ENCODE measurements around the gene ABCD1.
"Not testable (repeated sequence)": the region's sequence is repeated elsewhere in the genome, so short reads cannot be mapped to it uniquely, and the experiment has no call there.

Gene ABCD1

DNA sequence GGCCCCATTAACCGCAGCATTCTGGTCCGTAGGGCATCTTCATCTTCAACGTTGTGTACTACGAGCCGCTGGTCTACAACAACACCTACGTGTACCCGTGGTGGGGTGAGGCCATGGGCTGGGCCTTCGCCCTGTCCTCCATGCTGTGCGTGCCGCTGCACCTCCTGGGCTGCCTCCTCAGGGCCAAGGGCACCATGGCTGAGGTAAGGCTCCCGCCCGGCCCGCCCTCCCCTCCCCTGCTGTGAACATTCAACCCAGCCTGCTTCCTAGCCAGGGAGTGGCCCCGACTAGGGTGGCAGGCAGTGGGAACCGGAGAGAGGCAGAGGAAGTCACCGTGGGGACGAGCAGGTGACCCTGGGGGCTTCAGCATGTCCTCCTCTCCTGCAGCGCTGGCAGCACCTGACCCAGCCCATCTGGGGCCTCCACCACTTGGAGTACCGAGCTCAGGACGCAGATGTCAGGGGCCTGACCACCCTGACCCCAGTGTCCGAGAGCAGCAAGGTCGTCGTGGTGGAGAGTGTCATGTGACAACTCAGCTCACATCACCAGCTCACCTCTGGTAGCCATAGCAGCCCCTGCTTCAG, 29.9 kb upstream of the ABCD1 start:
- DNase-seq: no peak

DNA sequence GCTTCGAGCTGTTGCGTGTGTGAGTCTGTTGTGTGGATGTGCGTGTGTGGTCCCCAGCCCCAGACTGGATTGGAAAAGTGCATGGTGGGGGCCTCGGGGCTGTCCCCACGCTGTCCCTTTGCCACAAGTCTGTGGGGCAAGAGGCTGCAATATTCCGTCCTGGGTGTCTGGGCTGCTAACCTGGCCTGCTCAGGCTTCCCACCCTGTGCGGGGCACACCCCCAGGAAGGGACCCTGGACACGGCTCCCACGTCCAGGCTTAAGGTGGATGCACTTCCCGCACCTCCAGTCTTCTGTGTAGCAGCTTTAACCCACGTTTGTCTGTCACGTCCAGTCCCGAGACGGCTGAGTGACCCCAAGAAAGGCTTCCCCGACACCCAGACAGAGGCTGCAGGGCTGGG, 28.6 kb upstream of the ABCD1 start:
- DNase-seq: no peak

DNA sequence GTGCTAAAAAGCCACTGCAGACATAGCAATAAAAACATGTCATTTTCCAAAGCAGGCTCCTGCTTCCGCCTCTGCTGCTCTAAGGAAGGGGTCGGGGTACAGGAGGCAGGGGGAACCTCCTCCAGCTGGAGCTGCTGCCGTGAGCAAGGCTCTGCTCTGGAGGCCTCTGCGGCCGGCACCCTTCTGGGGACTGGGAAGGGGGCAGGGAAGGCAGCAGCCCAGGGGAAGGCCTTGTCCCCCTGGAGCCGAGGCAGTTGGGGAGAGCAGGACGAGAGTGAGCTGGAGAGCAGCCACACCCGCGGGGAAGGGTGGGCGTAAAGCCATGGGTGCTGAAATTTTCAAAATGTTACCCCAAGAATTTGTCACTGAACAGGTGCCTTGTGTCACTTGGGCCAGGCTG, 28.1 kb upstream of the ABCD1 start:
- DNase-seq: not testable (repeated sequence)

- not testable (repeated sequence) for DNase-seq
These were observed 27.5 kb upstream of the ABCD1 start for GRCh38 chrX:153696986-153697722.

GRCh38 chrX:153697924-153698865, 26.5 kb upstream of the ABCD1 start:
- no peak for DNase-seq

DNA sequence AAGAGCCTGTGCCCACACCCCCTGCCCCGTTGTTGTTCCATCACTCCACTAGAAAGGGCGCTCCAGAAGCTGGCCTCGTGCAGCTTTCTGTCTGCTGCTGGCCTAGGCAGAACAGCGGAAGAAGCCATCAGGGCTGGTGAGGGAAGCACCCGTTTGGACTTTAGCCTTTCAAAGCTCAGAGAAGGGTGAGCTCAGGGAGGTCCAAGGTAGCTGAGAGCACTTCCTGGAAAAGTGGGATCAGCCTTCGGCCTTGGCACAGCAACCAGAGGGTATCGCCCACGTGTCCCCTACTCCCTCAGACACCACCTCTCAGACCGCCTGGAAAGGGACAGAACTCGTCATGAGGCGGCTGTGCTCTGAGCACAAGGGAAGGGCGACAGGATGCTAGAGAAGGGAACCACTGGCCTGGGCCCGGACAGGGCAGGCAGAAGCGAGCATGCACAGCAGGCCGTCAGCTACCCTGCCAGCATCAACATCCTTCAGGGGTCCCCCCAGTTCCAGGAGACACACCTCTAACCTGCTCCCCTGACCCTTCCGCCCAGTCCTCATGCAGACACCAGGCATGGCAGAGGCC, 25.4 kb upstream of the ABCD1 start:
- not testable (repeated sequence) for DNase-seq

- DNase-seq: not testable (repeated sequence)
These were observed 24.8 kb upstream of the ABCD1 start for GRCh38 chrX:153699784-153700371.

DNA sequence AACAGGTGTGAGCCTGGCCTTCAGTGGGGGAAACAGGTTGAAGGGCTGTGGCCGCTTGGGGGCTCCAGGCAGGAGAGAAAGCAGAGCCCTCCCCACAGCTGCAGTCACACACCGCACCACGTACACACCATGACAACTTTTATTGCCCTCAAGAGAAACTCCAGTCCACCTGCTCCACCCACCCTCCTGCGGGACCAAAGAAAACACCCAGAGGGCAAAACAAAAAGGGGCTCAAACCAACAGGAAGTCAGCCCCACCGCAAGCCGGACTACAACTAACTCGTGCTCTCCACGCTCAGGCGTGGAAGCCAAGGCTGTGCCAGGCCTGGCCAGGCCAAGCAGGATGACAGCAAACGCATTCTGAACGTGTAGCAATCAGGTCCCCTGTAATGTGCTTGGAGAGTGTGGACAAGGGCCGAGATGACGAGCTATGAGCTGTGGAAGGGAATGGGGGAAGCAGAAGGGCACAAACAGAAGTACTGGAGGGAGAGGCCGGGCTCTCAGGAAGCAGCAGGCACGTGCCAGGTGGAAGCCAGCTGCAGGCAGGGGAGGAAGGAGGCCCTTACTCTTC, 24.2 kb upstream of the ABCD1 start:
- DNase-seq: no peak

DNA sequence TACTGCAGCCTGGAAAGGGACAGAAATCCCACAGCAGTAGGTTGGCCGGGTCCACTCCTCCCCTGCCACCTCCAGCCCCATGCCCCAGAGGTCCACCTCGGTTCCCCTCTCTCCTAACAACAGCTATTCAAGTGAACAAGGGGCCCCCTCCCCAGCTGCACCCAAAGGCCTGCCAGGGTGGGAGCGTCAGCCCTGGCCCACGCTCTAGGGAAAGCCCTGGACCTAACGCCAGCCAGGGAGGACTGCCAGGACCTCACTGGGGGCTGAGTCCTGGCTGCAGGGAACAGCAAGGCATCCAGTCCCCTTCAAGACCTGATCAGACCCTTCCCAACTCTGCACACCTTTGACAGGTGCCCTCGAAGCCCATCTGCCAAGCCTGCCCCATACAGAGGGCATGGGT, 23.7 kb upstream of the ABCD1 start:
- no peak for DNase-seq

GRCh38 chrX:153701706-153702105, 22.9 kb upstream of the ABCD1 start:
- no peak for DNase-seq

GRCh38 chrX:153702336-153703035, 22.2 kb upstream of the ABCD1 start:
- DNase-seq: no peak

DNA sequence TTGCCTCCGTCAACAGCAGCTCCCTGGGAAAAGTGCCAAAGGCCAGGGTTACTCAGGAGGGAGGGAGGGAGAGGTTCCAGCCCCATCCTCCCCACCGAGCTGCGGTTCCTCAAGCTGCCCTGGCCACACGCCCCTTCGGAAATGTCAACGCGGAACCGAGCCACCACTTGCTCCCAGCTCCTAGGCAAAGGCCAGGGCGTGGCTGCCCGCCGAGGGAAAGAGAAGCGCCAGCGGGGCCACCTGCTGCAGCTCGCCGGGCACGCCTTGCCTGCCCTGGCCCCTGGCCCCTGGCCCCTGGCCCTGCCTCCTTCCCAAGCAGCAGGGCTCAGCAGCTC, 21.7 kb upstream of the ABCD1 start:
- no peak for DNase-seq

DNA sequence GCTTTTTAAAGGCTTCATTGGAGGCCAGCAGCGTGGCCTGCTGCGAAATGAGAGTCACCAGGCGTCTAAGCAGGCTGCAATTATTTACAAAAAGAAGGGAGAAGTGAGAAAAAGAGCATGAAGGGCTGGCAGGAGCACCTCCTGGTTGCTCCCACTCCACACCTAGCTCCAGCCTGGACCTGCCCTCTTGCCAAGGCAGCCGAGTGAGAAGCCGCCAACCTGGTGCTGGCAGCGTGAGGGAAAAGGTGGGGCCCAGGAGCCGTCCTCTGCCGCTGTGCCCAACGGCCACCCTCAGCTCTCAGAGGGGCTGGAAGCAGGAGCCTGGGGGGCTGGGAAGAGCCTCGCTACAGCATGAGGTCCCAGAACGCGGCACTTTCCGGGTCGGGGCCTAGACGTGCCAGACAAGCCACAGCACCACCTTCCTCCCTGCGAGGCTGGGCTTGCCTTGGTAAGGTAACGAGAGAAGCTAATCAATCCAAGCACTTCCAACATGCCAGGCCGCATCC, 20.6 kb upstream of the ABCD1 start:
- no peak for DNase-seq

DNA sequence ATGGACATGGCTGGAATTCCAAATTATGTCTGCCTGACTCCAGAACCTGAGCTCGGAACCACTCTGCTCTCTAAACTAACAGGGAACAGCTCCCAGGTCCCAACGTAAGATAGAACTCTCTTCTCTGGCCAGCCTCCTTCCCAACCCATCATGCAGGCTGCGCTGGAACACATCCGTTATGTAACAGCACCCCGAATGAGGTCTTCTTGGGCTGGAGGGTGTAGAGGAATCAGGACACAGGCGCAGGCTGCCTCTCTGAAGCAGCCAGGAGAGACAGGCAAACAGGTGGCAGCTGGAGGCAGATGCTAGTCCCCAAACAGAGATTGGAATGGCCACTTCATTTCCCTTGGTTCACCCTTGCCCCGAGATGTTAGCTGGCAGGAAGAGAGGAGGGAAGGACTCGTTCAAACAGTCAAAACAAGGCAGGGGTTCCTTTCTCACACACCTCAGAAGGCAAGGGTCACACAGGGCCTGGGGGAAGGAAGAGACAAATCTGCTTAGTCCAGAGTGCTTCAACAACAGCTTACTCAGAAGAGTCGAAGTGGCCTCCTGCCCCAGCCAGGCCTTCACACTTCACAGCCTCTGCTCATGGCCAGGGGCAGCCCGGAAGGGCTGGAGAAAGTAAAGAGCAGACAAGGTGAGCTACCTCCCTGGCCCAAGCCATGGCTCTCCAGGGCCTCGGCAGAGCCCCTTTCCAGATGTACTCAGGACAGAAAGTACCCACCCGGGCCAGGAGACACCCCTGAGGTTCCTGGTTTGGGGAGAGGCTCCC, 19.8 kb upstream of the ABCD1 start:
- DNase-seq: not testable (repeated sequence)

DNA sequence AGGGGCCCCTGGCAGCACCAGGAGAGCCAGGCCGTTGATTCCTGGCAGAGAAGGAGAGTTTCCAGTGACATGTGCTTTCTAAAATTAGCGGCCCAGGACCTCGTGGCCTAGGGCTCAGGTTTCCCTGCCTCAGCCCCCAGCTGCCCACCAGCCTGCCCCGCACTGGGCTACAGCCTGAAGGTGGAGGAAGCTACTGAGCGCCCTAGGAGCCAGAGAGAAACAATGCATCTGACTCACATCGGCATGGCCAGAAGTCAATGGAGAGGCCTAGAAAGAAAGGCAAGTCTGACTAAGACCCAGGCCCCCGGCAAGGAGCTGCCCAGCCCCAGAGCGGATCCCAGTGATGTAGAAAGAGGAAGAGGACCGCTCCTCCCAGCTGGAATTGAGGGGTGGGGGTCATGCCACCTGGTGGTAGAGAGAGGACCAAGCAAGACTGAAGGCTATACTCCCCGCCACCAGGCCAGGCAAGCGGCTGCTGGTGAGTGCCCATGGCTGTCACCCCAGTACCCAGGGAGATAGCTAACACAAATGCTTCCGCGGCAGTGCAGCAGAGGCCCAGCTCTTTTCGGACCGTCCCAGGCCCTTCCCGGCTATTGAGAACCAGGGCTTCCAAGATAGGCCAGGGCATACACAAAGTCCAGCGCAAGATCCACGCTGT, 19.1 kb upstream of the ABCD1 start:
- DNase-seq: not testable (repeated sequence)

DNA sequence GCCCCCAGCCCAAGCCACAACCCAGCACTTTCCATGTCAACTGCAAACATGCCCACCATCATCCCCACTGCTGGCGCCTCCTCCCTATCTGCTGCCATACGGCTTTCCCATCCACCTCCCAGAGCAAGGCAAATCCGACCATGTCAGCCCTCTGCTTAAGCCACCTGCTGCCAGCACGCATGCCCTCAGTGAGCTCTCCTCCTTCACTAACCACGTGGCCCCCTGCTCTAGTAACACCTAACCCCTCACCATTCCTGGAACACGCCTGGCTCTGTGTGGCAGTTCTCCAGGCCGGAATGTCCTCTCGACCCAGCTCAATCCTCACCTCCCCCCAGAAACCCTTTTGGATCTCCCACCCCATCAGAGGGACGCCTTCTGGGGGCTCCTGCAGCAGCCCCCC, 17.9 kb upstream of the ABCD1 start:
- no peak for DNase-seq

DNA sequence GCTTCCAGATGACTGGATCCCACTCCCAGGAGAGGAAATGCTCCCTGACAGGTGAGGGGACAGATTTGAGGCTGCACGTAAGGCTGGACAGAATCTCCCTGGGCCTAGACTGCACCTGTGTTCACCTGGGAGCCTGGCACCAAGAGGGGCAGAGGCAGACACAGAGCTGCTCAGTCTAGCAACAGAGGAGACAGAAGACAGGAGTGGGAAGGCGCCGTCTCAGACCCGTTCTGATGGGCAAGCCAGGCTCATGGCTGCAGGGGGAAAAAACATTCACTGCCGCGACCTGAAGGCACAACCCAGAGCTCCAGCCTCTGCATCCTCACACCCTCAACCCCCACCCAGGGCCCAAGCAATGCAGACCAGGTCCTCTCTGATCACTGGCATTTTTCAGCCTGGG, 17.2 kb upstream of the ABCD1 start:
- no peak for DNase-seq

GRCh38 chrX:153708415-153708814, 16.2 kb upstream of the ABCD1 start:
- DNase-seq: peak; percentile 24

- DNase-seq: no peak
These were observed 14.7 kb upstream of the ABCD1 start for GRCh38 chrX:153709726-153710674.
